ENCODE measurements around the gene DDX52. TPM values are rescaled to one million over a fixed set of nuclear protein-coding genes. Genes with fewer than 3 reads are reported as not detected.

The DDX52 gene
- total and polyA plus RNA-seq, 2 of the 13 experiments (the other 11 are each of a cell fraction or from before 2014, with no cell fraction given): 8.9 to 36.1 TPM

- TF ChIP-seq NONO (IDR thresholded peaks at IDR 0.05): no peak
- no peak for TF ChIP-seq NONO (CRISPR knock-in tag; conservative IDR thresholded peaks at IDR 0.05)
- no peak for TF ChIP-seq SMARCC2 (IDR thresholded peaks at IDR 0.05)
- no peak for TF ChIP-seq ZFP90 (CRISPR knock-in tag; IDR thresholded peaks at IDR 0.05; ENCODE audit: borderline replicate concordance)
- TF ChIP-seq HNF4A (CRISPR knock-in tag; IDR thresholded peaks at IDR 0.05): peak; percentile 25
- no peak for TF ChIP-seq NFAT5 (CRISPR knock-in tag; IDR thresholded peaks at IDR 0.05)
- peak; percentile 71; the same call in 1 of the 2 replicates for TF ChIP-seq CREM (IDR thresholded peaks at IDR 0.05)
- no peak for TF ChIP-seq CREM (CRISPR knock-in tag; IDR thresholded peaks at IDR 0.05)
- no peak for TF ChIP-seq ZNF18 (CRISPR knock-in tag; IDR thresholded peaks at IDR 0.05; ENCODE audit: insufficient replicate concordance)
- TF ChIP-seq ZBTB7B (CRISPR knock-in tag; IDR thresholded peaks at IDR 0.05): 0 out of 2 replicates have a peak, but pooled peaks have one; percentile 32
- peak; percentile 48; the same call in 1 of the 2 replicates for TF ChIP-seq NR2F2 (IDR thresholded peaks at IDR 0.05; ENCODE audit: borderline replicate concordance, low read depth)
- no peak for TF ChIP-seq SOX6 (IDR thresholded peaks at IDR 0.05)
- peak; percentile 30; the same call in 1 of the 2 replicates for TF ChIP-seq SOX6 (CRISPR knock-in tag; IDR thresholded peaks at IDR 0.05)
- TF ChIP-seq NR2C2 (CRISPR knock-in tag; IDR thresholded peaks at IDR 0.05; ENCODE audit: borderline replicate concordance): 0 out of 2 replicates have a peak, but pooled peaks have one; percentile 10
- TF ChIP-seq ZNF407 (CRISPR knock-in tag; IDR thresholded peaks at IDR 0.05; ENCODE audit: not compliant biosample characterization): no peak
- TF ChIP-seq ZNF430 (CRISPR knock-in tag; IDR thresholded peaks at IDR 0.05): 0 out of 2 replicates have a peak, but pooled peaks have one; percentile 26
Observed at GRCh38 chr17:37689317-37689716, 46.1 kb upstream of the DDX52 start (continued).

All from HepG2 (cell line).